ENCODE measurements around the gene EGFR. TPM values are rescaled to one million over a fixed set of nuclear protein-coding genes. Genes with fewer than 3 reads are reported as not detected.

The EGFR gene
- polyA plus RNA-seq, 1 donor from 2014 or later = 0.22 TPM

DNA sequence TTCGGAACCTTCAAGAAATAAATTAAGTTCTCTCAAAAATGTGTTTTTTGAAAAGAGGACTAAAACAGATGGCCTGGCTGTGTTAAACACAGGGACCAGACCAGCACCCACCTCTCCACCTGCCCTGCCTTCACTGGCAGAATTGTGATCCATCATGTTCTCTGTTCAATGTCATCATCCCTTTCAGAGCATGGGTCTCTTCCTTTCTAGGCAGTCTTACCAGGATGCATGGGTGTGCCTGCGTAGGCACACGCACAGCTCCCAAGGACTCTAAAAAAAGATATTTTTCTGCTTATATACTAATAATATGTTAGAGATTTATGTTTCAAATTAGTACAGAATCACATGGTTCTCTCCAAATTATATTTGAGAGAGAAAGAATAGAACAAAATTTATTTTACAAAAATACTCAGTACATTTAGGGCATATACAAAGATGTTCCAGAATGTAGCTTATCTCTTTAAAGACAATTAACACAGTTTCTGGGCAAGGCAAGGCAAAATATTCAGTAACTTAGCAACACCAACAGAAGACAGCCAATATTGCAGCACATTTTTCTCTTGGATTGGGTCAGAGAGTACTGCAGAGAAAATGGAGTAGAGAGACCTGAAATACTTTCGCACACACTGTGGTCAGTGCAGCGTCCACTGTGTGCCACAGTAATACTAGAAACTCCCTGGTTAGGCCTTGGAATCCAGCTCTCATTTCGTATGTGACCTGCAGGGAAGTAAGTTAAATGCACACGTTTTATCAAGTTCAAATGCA, 52.8 kb downstream of the EGFR start:
- H3K9me2 ChIP-seq (ENCODE audit: insufficient read depth, low read length) = no peaks in the 10 kb centered on the region
- no peaks in the 10 kb centered on the region for H3F3A ChIP-seq (ENCODE audit: insufficient read depth, low read length, poor library complexity, severe bottlenecking)
- no peaks in the 10 kb centered on the region for H3K9me3 ChIP-seq (ENCODE audit: low read length)
- no peak overlapping the region for H3K4me3 ChIP-seq (ENCODE audit: low read length)
- TF ChIP-seq MXI1 (conservative IDR thresholded peaks at IDR 0.05; ENCODE audit: poor library complexity, severe bottlenecking) (no peak), RAD21 (conservative IDR thresholded peaks at IDR 0.05) (no peak), SMC3 (conservative IDR thresholded peaks at IDR 0.05; ENCODE audit: poor library complexity) (no peak), TAF1 (IDR thresholded peaks at IDR 0.05; ENCODE audit: low read depth) (no peak), EZH2 (IDR thresholded peaks at IDR 0.05; ENCODE audit: borderline replicate concordance, insufficient read depth, low read length, poor library complexity, severe bottlenecking) (no peak), EP300 (conservative IDR thresholded peaks at IDR 0.05; ENCODE audit: poor library complexity, severe bottlenecking) (no peak), POLR2AphosphoS5 (IDR thresholded peaks at IDR 0.05) (no peak)
- TF ChIP-seq, protein P1, sequence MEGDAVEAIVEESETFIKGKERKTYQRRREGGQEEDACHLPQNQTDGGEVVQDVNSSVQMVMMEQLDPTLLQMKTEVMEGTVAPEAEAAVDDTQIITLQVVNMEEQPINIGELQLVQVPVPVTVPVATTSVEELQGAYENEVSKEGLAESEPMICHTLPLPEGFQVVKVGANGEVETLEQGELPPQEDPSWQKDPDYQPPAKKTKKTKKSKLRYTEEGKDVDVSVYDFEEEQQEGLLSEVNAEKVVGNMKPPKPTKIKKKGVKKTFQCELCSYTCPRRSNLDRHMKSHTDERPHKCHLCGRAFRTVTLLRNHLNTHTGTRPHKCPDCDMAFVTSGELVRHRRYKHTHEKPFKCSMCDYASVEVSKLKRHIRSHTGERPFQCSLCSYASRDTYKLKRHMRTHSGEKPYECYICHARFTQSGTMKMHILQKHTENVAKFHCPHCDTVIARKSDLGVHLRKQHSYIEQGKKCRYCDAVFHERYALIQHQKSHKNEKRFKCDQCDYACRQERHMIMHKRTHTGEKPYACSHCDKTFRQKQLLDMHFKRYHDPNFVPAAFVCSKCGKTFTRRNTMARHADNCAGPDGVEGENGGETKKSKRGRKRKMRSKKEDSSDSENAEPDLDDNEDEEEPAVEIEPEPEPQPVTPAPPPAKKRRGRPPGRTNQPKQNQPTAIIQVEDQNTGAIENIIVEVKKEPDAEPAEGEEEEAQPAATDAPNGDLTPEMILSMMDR (IDR thresholded peaks at IDR 0.05; ENCODE audit: poor library complexity, severe bottlenecking) = no peak
- TF ChIP-seq, protein P2, sequence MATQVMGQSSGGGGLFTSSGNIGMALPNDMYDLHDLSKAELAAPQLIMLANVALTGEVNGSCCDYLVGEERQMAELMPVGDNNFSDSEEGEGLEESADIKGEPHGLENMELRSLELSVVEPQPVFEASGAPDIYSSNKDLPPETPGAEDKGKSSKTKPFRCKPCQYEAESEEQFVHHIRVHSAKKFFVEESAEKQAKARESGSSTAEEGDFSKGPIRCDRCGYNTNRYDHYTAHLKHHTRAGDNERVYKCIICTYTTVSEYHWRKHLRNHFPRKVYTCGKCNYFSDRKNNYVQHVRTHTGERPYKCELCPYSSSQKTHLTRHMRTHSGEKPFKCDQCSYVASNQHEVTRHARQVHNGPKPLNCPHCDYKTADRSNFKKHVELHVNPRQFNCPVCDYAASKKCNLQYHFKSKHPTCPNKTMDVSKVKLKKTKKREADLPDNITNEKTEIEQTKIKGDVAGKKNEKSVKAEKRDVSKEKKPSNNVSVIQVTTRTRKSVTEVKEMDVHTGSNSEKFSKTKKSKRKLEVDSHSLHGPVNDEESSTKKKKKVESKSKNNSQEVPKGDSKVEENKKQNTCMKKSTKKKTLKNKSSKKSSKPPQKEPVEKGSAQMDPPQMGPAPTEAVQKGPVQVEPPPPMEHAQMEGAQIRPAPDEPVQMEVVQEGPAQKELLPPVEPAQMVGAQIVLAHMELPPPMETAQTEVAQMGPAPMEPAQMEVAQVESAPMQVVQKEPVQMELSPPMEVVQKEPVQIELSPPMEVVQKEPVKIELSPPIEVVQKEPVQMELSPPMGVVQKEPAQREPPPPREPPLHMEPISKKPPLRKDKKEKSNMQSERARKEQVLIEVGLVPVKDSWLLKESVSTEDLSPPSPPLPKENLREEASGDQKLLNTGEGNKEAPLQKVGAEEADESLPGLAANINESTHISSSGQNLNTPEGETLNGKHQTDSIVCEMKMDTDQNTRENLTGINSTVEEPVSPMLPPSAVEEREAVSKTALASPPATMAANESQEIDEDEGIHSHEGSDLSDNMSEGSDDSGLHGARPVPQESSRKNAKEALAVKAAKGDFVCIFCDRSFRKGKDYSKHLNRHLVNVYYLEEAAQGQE (IDR thresholded peaks at IDR 0.05; ENCODE audit: borderline replicate concordance) = no peak
- H2AFZ ChIP-seq (ENCODE audit: low read depth, low read length) = no peak overlapping the region
- no peak overlapping the region for H3K27ac ChIP-seq (ENCODE audit: low read length)
- no peaks in the 10 kb centered on the region for H3K27me3 ChIP-seq (ENCODE audit: insufficient read depth, low read depth, low read length)
- no peaks in the 10 kb centered on the region for H3K79me2 ChIP-seq (replicated peaks; ENCODE audit: insufficient read depth, low read length)
- no peaks in the 10 kb centered on the region for H3K36me3 ChIP-seq (ENCODE audit: insufficient read depth, low read length)
- H3K9ac ChIP-seq (ENCODE audit: low read length) = no peak overlapping the region
- H4K20me1 ChIP-seq (ENCODE audit: insufficient read depth) = no peaks in the 10 kb centered on the region
- no peak overlapping the region for H3K4me2 ChIP-seq (ENCODE audit: low read length)

DNA sequence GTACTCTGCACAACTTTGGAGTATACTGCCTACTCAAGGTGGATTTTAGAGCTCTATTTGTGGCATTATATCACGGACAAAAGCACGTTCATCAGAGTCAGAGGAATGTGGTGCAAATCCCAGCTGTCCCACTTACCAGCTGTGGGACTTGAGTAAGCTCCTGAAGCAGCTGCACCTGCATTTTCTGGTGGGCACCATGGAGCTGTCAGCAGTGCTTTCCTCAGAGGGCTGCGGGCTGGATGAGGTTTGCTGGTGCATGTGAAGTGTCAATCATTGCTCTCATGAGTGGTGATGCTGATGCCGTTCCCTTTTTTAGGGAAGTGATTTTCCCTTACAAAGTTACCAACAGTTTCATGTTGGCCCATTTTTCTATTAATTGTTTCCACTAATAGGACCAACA, 53.4 kb downstream of the EGFR start:
- Histone ChIP-seq H3K9me3 (ENCODE audit: low read length) (no peaks in the 10 kb centered on the region), H3K4me3 (ENCODE audit: low read length) (no peak overlapping the region), H3K9ac (ENCODE audit: low read length) (no peak overlapping the region), H3K79me2 (replicated peaks; ENCODE audit: insufficient read depth, low read length) (no peaks in the 10 kb centered on the region), H3K36me3 (ENCODE audit: insufficient read depth, low read length) (no peaks in the 10 kb centered on the region), H3K27ac (ENCODE audit: low read length) (no peak overlapping the region), H3K9me2 (ENCODE audit: insufficient read depth, low read length) (no peaks in the 10 kb centered on the region), H3K4me2 (ENCODE audit: low read length) (no peak overlapping the region), H2AFZ (ENCODE audit: low read depth, low read length) (no peak overlapping the region), H3K27me3 (ENCODE audit: insufficient read depth, low read depth, low read length) (no peaks in the 10 kb centered on the region), H3F3A (ENCODE audit: insufficient read depth, low read length, poor library complexity, severe bottlenecking) (no peaks in the 10 kb centered on the region), H4K20me1 (ENCODE audit: insufficient read depth) (no peaks in the 10 kb centered on the region)
- no peak for TF ChIP-seq TAF1 (IDR thresholded peaks at IDR 0.05; ENCODE audit: low read depth)

Data from neural cell (in vitro differentiated cells).